Inferior parietal cortex (tissue), 1 donor: Measurements from ENCODE around the gene DGKD.

Experiments
- DNase-seq: peaks from one replicate; pipeline ENCODE4 v3.0.0-alpha.2; 2016; ENCODE audit errors: extremely low spot score

Gene DGKD

GRCh38 chr2:233446606-233447305, 92.5 kb downstream of the DGKD start:
- no peak for DNase-seq

DNA sequence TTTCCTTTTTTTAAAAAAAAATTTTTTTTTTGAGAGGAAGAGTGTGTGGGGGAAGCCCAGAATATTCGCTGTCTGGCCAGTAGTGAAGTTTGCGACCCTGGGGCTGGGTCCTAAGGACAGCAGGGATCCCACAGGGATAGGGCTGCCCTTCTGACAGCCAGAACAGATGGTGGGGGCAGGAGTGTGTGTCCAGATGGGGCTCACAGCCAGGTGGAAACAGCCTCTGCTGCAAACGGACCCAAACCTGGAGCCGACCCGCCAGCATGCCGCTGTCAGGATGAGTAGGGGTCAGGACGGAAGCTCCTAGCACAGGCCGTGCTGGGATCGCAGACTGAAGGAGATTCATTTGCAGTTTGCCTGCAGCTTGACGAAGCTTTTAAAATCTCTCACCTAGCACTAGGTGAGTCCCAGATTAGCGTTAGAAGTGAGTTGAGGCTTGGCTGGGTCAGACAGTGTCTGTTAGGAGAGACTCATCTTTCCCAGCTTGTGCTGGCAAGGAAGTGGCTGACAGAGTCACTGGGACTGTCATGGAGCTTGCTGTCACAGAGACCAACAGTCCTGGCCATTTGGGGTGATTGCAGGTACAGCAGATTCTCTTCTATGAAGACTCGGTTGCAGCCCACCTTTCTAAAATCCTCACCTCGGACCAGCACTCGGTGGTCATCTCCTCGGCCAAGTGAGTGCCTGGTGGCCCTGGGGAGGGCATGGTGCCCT, 93.4 kb downstream of the DGKD start:
- no peak for DNase-seq

- no peak for DNase-seq
These were observed 93.9 kb downstream of the DGKD start for GRCh38 chr2:233448220-233448559.

- no peak for DNase-seq
These were observed 94.3 kb downstream of the DGKD start for GRCh38 chr2:233448575-233448974.

DNA sequence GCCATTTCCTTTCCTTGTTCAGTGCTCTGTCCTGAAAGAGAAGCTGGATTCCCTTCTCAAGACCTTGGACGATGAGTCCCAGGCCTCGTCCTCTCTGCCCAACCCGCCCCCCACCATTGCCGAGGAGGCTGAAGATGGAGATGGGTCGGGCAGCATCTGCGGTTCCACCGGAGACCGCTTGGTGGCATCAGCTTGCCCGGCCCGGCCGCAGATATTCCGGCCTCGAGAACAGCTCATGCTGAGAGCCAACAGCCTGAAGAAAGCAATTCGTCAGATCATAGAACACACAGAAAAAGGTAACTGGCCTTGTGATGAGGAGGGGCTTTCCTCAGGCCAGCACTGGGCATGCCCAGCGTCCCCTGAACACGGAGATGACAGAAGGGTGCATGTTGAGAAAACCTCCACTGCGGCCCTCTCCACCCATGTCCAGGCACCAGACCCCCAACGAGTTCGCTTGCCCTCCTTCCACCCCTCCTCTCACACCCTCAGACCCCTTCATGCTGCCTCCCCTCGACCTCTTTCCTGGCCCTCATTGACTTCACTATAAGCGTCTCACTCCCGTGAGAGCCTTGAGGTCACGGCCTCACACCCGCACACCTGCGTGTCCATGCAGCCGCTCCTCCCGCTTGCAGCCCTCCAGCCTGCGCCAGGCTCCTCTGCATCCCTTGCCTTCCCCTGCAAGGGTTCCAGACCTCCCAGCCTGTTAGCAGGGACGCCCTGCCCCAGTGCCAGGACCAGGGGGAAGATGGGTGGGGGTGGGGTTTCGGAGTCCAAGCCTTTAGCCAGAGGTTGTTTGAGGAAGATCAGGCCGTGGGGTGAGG, 95.0 kb downstream of the DGKD start:
- peak; percentile 34 for DNase-seq

- DNase-seq, result no peak
These were observed 95.9 kb downstream of the DGKD start for GRCh38 chr2:233449921-233450863.

DNA sequence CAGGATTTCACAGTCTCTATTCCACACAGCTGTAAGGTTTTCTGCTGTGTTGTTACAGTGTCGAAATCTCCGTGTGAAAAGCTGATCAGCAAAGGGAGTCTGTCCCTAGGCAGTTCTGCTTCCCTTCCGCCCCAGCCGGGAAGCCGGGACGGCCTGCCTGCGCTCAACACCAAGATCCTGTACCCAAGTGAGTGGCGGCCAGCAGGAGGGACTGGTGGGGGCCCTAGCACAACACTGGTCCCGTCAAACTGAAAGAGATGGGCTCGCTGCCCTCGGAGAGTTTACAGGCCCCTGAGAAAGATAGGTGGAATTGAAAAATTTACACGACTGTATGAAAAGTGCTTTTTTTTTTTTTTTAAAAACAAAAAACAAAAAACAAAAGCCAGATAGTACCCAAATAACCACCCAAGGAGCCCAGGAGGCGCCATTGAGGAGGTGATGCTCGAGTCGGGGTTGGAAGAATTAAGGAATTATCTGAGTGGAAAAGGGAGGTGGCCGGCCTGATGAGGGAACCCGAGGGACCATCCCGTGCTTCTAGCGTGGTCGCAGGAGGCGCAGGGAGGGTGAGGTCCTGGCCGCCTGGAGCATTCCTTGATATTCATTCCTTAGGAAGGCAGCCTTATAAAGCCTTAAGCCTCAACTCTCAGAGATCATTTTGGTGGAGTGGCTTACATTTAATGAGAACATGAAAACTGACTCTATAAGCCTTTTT, 96.7 kb downstream of the DGKD start:
- DNase-seq, result no peak

GRCh38 chr2:233451950-233452349, 97.7 kb downstream of the DGKD start:
- DNase-seq, result no peak

GRCh38 chr2:233453111-233453915, 99.0 kb downstream of the DGKD start:
- no peak for DNase-seq

- DNase-seq, result no peak
These were observed 99.6 kb downstream of the DGKD start for GRCh38 chr2:233453916-233454315.

- DNase-seq, result no peak
These were observed 100.7 kb downstream of the DGKD start for GRCh38 chr2:233455006-233455405.

GRCh38 chr2:233455491-233455890, 101.2 kb downstream of the DGKD start:
- DNase-seq, result no peak

- DNase-seq, result no peak
These were observed 101.8 kb downstream of the DGKD start for GRCh38 chr2:233456111-233456510.

- no peak for DNase-seq
These were observed 102.6 kb downstream of the DGKD start for GRCh38 chr2:233456934-233457333.

- no peak for DNase-seq
These were observed 103.1 kb downstream of the DGKD start for GRCh38 chr2:233457356-233457755.

DNA sequence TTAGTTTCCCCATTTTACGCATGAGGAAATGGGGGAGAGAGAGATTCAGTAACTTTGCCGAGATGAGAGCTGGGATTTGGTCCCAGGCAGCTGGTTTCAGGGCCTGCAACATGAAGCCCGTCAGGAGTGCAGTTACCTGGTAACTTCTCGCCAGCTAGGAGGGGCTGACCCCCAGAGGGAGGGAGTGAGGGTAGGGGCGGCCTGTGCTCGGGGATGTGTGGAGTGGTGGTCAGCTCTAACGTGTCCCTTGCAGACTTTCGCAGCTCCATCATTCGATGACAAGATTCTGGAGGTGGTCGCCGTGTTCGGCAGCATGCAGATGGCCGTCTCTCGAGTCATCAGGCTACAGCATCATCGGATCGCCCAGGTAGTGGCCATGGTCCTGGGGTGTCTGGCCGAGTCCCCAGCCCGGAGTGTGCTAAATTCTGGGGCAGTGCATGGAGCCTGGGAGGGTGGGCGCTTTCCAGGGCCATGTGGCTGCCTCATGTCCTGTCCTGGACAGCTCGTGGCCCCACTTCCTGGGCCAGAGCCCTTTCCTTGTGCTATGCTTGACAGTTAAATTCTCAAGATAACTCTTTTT, 103.8 kb downstream of the DGKD start:
- no peak for DNase-seq

GRCh38 chr2:233458826-233459225, 104.5 kb downstream of the DGKD start:
- no peak for DNase-seq

- no peak for DNase-seq
These were observed 105.1 kb downstream of the DGKD start for GRCh38 chr2:233459426-233459825.

DNA sequence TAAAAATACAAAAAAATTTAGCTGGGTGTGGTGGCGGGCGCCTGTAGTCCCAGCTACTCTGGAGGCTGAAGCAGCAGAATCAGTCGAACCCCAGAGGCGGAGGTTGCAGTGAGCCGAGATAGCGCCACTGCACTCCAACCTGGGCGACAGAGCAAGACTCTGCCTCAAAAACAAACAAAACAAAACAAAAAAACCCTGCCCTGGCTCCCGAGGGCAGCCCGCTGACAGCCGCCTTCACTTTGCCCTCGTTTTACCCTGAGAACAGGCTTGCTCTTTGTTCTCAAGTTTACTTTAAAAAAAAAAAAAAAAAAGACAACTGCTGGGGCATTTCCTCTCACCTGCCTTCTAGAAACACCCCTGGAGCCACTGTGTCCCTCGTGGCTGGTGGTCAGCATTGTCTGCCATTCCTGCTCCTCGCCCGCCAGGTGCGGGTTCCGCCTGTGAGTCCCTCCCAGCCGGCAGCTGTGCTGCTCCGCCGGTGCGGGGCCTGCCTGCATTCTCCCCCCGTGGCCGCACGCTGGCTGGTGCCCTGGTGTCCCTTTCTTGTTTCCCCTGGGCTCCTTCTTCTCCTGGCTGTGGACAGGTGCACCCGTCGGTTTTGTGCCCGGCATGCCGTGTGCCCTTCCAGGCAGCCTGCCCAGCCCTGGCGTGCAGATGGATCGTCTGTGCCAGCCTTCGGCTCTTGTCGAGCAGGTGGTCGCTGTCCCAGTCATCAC, 106.6 kb downstream of the DGKD start:
- no peak for DNase-seq
